ENCODE results near the gene MAGEA8.

- TF ChIP-seq CTCF (IDR thresholded peaks at IDR 0.05; ENCODE audit: insufficient read depth, low read length, poor library complexity, severe bottlenecking): no peak
- TF ChIP-seq EZH2phosphoT487 (conservative IDR thresholded peaks at IDR 0.05; ENCODE audit: low read length): no peak
Observed at GRCh38 chrX:149849787-149850186, 31.2 kb upstream of the MAGEA8 start.
